Stomach (tissue), 4 donors: ENCODE measurements around the gene PLXNA2.

Experiments
- EP300 ChIP-seq: sonication (generic); formaldehyde crosslinking; IDR thresholded peaks from one replicate; pipeline ENCODE4 v1.6.1; 2017; ENCODE audit warnings: antibody characterized with exemption
- POLR2A ChIP-seq, 4 donors: fragments of 450-650 bp; IDR thresholded peaks; one replicate each; pipeline ENCODE4 v1.6.1; 2016; ENCODE audit warnings: antibody characterized with exemption in 4 of 4, control low read depth in 2 of 4, mild to moderate bottlenecking in 1 of 4, moderate library complexity in 1 of 4
- TF ChIP-seq, protein P1 (sequence below), 7 experiments: fragments of 450-650 bp in 4 of 7; fragments of 200-600 bp in 3 of 7; sonication (generic) in 3 of 7; IDR thresholded peaks; one replicate each; pipeline ENCODE4 v1.5.1; 2016 to 2019; ENCODE audit warnings: antibody characterized with exemption in 7 of 7, control low read depth in 2 of 7, mild to moderate bottlenecking in 1 of 7

DNA sequence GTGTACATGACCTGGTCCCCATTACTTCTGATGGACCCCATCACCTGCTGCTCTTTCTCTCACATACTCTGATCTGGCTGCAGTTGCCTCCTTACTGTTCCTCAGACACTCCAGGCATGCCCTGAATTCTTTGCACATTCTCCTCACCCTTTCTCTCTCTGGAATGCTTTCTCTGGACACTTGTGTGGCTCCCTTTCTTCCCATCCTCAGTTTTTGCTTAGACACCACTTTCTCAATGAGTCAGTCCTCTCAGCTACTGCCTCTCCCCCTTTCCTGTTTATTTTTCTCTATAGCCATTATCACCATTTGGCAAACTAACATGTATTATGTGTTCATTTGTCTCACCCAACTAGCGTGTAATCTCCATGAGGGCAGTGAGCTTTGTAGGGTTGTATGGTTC is 28.1 kb downstream of the PLXNA2 start:
- TF ChIP-seq, protein P1, sequence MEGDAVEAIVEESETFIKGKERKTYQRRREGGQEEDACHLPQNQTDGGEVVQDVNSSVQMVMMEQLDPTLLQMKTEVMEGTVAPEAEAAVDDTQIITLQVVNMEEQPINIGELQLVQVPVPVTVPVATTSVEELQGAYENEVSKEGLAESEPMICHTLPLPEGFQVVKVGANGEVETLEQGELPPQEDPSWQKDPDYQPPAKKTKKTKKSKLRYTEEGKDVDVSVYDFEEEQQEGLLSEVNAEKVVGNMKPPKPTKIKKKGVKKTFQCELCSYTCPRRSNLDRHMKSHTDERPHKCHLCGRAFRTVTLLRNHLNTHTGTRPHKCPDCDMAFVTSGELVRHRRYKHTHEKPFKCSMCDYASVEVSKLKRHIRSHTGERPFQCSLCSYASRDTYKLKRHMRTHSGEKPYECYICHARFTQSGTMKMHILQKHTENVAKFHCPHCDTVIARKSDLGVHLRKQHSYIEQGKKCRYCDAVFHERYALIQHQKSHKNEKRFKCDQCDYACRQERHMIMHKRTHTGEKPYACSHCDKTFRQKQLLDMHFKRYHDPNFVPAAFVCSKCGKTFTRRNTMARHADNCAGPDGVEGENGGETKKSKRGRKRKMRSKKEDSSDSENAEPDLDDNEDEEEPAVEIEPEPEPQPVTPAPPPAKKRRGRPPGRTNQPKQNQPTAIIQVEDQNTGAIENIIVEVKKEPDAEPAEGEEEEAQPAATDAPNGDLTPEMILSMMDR (IDR thresholded peaks at IDR 0.05) = no peak
- TF ChIP-seq POLR2A (IDR thresholded peaks at IDR 0.05) = no peak
- TF ChIP-seq EP300 = no peak
